ENCODE measurements around the gene WDPCP.

Gene WDPCP

DNA sequence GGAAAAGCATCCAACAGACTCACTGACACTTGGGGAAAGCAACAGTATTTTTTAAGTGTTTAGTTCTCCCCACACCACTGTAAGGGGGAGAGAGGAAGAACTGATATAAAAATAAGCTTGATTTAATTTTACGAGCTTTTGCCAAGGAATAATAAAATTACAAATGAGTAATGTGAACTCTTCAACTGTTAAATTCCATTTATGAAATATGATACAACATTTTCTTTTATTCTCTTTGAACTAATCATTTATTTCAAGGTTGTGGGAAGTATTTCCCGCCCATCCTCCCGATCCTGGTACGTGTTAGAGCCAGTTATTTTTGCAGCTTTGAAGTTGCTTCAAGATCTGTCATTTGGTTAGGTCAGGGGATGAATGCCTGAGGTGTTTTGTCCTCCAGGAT is 35.2 kb downstream of the WDPCP start:
- Histone ChIP-seq H3K36me3 (peaks cover 10% of the 10 kb centered on the region; the same call in 1 of the 2 replicates), H3K4me3 (no peak overlapping the region), H3K27ac (no peak overlapping the region), H3K4me2 (no peak overlapping the region), H3K4me1 (peaks cover 16% of the 10 kb centered on the region), H3K9ac (no peak overlapping the region), H3K27me3 (no peaks in the 10 kb centered on the region), H3K9me3 (peaks cover 21% of the 10 kb centered on the region), H4K20me1 (no peaks in the 10 kb centered on the region)
- no peak for TF ChIP-seq Cebpa-rat (IDR thresholded peaks at IDR 0.05)

DNA sequence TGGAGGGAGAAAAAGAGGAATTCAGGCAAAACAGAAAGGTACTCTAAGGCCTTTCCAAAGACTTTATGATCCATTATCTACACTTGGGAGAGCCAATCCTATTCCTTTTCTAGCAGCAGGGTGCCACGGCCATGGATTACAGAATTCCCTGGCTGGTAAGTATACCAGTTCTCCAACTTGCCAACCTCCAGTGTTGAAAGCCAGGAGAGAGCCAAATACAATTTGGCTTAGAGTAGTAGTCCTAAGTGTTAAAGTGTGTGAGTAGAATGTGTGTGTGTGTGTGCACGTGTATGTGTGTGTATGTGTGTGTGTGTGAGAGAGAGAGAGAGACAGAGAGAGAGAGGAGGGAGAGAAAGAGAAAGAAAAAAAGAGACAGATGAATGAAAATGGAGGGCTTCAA is 43.3 kb downstream of the WDPCP start:
- Histone ChIP-seq H3K36me3 (no peaks in the 10 kb centered on the region), H3K4me1 (peaks cover 1% of the 10 kb centered on the region; the same call in 1 of the 2 replicates), H3K9me3 (no peaks in the 10 kb centered on the region), H4K20me1 (no peaks in the 10 kb centered on the region), H3K4me3 (no peak overlapping the region), H3K27me3 (no peaks in the 10 kb centered on the region), H3K27ac (no peak overlapping the region), H3K9ac (no peak overlapping the region), H3K4me2 (no peak overlapping the region)
- TF ChIP-seq Cebpa-rat (IDR thresholded peaks at IDR 0.05), result no peak

DNA sequence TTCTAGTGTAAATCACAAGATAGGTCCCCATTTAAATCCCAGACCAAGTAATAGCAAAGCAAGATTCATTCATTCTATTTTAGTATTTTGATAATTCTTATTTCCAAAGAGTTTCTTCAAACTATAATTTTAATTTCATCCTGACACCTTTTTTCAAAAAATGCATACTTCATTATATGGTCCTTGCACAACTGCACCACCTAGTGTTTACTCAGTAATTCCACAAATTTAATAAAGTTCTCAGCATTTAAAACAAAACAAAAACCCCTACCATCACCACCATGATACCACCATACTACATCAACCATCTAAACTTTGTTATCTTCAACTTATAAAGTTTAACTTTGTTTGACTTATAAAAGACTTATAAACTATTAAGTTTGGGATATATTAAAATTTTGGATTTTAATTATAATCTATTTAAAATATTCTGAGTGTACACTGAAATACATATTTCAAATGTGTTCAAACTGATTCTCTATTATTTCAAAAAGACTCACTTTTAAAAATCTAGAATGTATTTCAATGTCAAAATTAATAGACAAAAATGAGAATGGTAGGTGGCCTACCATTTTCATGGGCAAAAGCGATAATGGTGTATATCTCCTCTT is 44.2 kb downstream of the WDPCP start:
- no peak overlapping the region for H3K27ac ChIP-seq
- no peaks in the 10 kb centered on the region for H4K20me1 ChIP-seq
- no peaks in the 10 kb centered on the region for H3K9me3 ChIP-seq
- H3K4me2 ChIP-seq, result no peak overlapping the region
- no peaks in the 10 kb centered on the region for H3K36me3 ChIP-seq
- H3K4me1 ChIP-seq, result no peaks in the 10 kb centered on the region
- no peak overlapping the region for H3K9ac ChIP-seq
- H3K4me3 ChIP-seq, result no peak overlapping the region
- H3K27me3 ChIP-seq, result no peaks in the 10 kb centered on the region
- no peak for TF ChIP-seq Cebpa-rat (IDR thresholded peaks at IDR 0.05)

DNA sequence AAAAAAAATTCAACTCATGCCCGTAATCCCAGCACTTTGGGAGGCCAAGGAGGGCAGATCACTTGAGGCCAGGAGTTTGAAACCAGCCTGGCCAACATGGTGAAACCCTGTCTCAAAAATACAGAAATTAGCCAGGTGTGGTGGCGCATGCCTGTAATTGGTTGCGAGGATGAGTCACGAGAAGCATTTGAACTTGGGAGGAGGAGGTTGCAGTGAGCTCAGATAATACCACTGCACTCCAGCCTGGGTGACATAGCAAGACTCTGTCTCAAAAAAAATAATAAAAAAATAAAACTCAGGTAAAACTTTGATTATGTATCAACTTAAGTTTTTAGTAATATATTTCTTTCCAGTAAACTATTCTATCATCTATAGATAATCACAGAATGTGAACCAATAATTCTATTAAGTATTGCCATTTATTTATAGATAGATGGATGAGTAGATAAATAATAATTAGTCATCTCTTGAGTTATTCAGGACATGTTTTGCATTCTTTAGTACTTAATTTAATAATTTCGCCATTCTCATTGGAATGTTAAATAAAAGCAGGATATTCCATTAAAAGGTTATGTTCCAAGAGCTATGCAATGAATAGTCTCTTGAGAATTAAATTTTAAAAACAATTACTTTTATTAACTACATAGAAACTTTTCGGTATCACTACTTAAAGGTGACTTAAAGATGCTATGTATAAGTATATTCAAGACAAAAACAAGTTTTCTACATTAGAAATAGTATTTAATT is 48.7 kb downstream of the WDPCP start:
- H3K9ac ChIP-seq, result no peak overlapping the region
- no peak overlapping the region for H3K27ac ChIP-seq
- no peaks in the 10 kb centered on the region for H3K36me3 ChIP-seq
- TF ChIP-seq Cebpa-rat (IDR thresholded peaks at IDR 0.05), result no peak
- peaks cover 10% of the 10 kb centered on the region; the same call in 1 of the 2 replicates for H3K9me3 ChIP-seq
- no peaks in the 10 kb centered on the region for H3K27me3 ChIP-seq
- H3K4me1 ChIP-seq, result no peaks in the 10 kb centered on the region
- no peak overlapping the region for H3K4me3 ChIP-seq
- no peak overlapping the region for H3K4me2 ChIP-seq
- no peaks in the 10 kb centered on the region for H4K20me1 ChIP-seq

DNA sequence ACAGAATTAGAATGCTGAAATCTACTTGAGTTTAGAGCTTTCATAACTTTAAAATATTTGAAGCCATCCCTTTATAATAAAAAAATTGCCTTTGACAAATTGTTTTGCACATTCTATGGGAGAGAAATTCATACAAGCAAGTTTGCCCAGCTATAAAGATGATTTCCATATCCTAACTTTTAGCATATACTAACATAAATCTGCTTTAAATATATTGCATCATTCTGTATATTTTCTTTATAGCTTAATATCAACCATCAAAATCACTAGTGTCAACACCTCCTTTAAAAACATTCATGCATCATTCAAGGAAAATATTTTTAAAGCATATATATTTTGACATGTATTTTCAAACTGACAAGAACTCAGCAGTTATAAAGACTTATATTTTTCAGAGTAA is 49.9 kb downstream of the WDPCP start:
- no peak overlapping the region for H3K4me3 ChIP-seq
- H3K27me3 ChIP-seq, result no peaks in the 10 kb centered on the region
- no peaks in the 10 kb centered on the region for H3K36me3 ChIP-seq
- H3K9me3 ChIP-seq, result peaks cover 10% of the 10 kb centered on the region; the same call in 1 of the 2 replicates
- no peak for TF ChIP-seq Cebpa-rat (IDR thresholded peaks at IDR 0.05)
- no peak overlapping the region for H3K27ac ChIP-seq
- no peaks in the 10 kb centered on the region for H3K4me1 ChIP-seq
- H3K9ac ChIP-seq, result no peak overlapping the region
- H3K4me2 ChIP-seq, result no peak overlapping the region
- no peaks in the 10 kb centered on the region for H4K20me1 ChIP-seq

DNA sequence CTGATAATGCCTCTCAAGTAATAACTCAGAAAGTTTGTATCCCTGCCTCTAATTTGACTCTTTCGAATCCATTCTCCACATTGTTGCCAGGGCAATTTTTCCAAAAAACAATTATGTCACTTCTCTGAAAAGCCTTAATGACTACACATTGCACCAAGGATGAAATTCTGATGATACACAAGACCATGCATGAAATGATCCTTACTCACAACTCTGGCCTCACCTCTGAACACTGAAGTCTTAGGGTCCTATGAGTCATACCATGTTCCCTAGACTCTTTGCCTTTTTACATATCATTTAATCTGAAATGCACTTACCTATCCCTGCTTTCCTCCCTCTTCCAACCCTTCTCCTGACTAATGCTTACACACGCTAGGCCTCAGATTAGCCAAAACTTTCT is 51.0 kb downstream of the WDPCP start:
- Histone ChIP-seq H3K9me3 (peaks cover 17% of the 10 kb centered on the region), H4K20me1 (no peaks in the 10 kb centered on the region), H3K27me3 (no peaks in the 10 kb centered on the region), H3K9ac (no peak overlapping the region), H3K4me3 (no peak overlapping the region), H3K36me3 (no peaks in the 10 kb centered on the region), H3K27ac (no peak overlapping the region), H3K4me2 (no peak overlapping the region), H3K4me1 (no peaks in the 10 kb centered on the region)
- no peak for TF ChIP-seq Cebpa-rat (IDR thresholded peaks at IDR 0.05)

DNA sequence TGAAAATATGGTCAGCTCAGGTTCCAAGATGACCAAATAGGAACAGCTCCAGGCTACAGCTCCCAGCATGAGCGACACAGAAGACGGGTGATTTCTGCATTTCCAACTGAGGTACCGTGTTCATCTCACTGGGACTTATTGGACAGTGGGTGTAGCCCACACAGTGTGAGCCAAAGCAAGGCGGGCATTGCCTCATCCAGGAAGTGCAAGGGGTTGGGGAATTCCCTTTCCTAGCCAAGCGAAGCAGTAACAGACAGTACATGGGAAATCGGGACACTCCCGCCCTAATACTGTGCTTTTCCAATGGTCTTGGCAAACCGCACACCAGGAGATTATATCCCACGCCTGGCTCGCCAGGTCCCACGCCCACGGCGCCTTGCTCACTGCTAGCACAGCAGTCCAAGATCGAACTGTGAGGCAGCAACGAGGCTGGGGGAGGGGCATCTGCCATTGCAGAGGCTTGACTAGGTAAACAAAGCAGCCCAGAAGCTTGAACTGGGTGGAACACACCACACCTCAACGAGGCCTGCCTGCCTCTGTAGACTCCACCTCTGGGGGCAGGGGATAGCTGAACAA is 57.5 kb downstream of the WDPCP start:
- H3K4me1 ChIP-seq, result peaks cover 9% of the 10 kb centered on the region; the same call in 1 of the 2 replicates
- H3K36me3 ChIP-seq, result no peaks in the 10 kb centered on the region
- no peaks in the 10 kb centered on the region for H4K20me1 ChIP-seq
- no peak overlapping the region for H3K4me2 ChIP-seq
- no peak for TF ChIP-seq Cebpa-rat (IDR thresholded peaks at IDR 0.05)
- H3K27ac ChIP-seq, result no peak overlapping the region
- no peak overlapping the region for H3K4me3 ChIP-seq
- H3K9ac ChIP-seq, result no peak overlapping the region
- no peaks in the 10 kb centered on the region for H3K27me3 ChIP-seq
- peaks cover 27% of the 10 kb centered on the region for H3K9me3 ChIP-seq

DNA sequence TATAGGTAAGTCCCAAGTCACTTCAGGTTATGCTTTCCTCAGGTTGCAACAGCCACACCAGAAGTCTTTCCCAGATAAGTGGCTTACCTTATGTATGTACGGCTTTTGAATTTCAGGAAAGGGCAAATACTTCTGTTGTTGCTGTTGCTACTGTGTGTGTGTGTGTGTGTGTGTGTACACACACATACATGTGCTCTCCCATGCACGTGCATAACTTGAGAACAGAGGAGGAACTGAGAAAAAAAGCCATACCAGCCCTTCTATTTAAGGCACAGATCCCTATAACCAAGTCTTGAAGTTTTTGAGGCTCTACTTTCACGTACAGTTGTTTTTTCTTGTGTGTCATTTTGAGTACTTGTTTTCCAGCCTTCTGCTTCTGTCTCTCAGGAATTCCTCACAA is 62.4 kb downstream of the WDPCP start:
- Histone ChIP-seq H3K4me1 (peaks cover 11% of the 10 kb centered on the region; the same call in 1 of the 2 replicates), H3K27me3 (no peaks in the 10 kb centered on the region), H3K4me3 (no peak overlapping the region), H4K20me1 (no peaks in the 10 kb centered on the region), H3K9me3 (peaks cover 39% of the 10 kb centered on the region), H3K9ac (no peak overlapping the region), H3K27ac (no peak overlapping the region), H3K36me3 (no peaks in the 10 kb centered on the region), H3K4me2 (no peak overlapping the region; the same call in 1 of the 2 replicates)
- TF ChIP-seq Cebpa-rat (IDR thresholded peaks at IDR 0.05), result no peak

DNA sequence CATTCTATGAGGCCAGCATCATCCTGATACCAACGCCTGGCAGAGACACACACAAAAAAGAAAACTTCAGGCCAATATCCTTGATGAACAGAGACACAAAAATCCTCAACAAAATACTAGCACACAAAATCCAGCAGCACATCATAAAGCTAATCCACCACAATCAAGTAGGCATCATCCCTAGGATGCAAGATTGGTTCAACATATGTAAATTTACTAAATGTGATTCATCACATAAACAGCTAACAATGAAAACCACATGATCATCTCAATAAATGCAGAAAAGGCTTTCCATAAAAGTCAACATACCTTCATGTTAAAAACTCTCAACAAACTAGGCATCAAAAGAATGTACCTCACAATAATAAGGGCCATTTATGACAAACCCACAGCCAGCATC is 65.3 kb downstream of the WDPCP start:
- Histone ChIP-seq H3K9me3 (peaks cover 60% of the 10 kb centered on the region), H3K4me1 (peaks cover 11% of the 10 kb centered on the region; the same call in 1 of the 2 replicates), H3K4me2 (no peak overlapping the region), H3K9ac (no peak overlapping the region), H3K27ac (no peak overlapping the region), H4K20me1 (no peaks in the 10 kb centered on the region), H3K4me3 (no peak overlapping the region), H3K27me3 (no peaks in the 10 kb centered on the region), H3K36me3 (no peaks in the 10 kb centered on the region)
- no peak for TF ChIP-seq Cebpa-rat (IDR thresholded peaks at IDR 0.05)

DNA sequence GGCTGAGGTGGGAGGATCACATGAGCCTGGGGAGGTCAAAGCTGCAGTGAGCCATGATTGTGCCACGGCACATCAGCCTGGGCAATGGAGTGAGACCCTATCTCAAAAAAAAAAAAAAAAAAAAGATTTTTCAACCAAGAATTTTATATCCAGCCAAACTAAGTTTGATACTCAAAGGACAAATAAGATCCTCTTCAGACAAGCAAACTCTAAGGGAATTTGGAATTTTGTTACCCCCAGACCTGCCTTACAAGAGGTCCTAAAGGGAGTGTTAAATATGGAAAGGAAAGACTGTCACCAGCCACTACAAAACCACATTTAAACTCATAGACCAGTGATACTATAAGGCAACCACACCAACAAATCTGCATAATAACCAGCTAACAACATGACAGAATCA is 67.5 kb downstream of the WDPCP start:
- Histone ChIP-seq H3K9ac (no peak overlapping the region), H3K27me3 (no peaks in the 10 kb centered on the region), H3K4me1 (peaks cover 2% of the 10 kb centered on the region; the same call in 1 of the 2 replicates), H3K27ac (no peak overlapping the region), H3K4me3 (no peak overlapping the region), H3K9me3 (peaks cover 60% of the 10 kb centered on the region), H4K20me1 (no peaks in the 10 kb centered on the region), H3K36me3 (no peaks in the 10 kb centered on the region), H3K4me2 (no peak overlapping the region)
- no peak for TF ChIP-seq Cebpa-rat (IDR thresholded peaks at IDR 0.05)
